HL-60 (cell line): ENCODE data around the gene SPDYC.

Source experiments
- GABPA ChIP-seq: IDR thresholded peaks from 2 replicates; pipeline ENCODE4 v1.6.1; 2012; ENCODE audit warnings: low read depth
- POLR2AphosphoS5 ChIP-seq: IDR thresholded peaks from 2 replicates; pipeline ENCODE4 v1.6.1; 2012; ENCODE audit warnings: low read depth
- TF ChIP-seq, protein P1 (sequence below): IDR thresholded peaks from 2 replicates; pipeline ENCODE4 v1.6.1; 2012; ENCODE audit warnings: low read depth; ENCODE audit not compliant: insufficient replicate concordance
- TF ChIP-seq, protein P2 (sequence below): IDR thresholded peaks from one replicate; pipeline ENCODE4 v1.5.1; 2011; ENCODE audit warnings: low read length, control low read depth, inconsistent platforms; ENCODE audit not compliant: insufficient read depth

DNA sequence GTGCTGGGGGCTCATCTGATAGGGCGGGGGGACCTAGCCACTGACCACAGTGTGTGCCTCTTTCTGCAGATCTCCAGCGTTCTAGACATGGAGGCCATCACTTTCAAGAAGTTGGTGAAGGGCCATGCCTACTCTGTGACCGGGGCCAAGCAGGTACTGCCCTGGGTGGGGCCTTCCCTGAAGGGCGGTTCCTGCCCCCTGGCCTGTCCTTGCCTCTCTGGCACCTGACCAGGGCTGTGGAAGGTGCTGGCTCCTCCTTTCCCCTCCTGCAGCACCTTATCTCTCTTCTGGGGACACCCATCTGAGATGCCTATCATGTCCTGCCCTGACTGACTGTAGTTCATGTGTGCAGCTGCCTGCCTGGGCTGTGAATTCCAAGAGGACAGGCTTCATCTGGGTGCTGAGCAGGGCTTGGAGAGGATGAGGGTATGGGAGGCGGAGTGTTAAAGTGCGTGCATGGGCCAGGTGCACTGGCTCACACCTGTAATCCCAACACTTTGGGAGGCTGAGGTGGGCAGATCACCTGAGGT, 17.2 kb downstream of the SPDYC start:
- TF ChIP-seq, protein P1, sequence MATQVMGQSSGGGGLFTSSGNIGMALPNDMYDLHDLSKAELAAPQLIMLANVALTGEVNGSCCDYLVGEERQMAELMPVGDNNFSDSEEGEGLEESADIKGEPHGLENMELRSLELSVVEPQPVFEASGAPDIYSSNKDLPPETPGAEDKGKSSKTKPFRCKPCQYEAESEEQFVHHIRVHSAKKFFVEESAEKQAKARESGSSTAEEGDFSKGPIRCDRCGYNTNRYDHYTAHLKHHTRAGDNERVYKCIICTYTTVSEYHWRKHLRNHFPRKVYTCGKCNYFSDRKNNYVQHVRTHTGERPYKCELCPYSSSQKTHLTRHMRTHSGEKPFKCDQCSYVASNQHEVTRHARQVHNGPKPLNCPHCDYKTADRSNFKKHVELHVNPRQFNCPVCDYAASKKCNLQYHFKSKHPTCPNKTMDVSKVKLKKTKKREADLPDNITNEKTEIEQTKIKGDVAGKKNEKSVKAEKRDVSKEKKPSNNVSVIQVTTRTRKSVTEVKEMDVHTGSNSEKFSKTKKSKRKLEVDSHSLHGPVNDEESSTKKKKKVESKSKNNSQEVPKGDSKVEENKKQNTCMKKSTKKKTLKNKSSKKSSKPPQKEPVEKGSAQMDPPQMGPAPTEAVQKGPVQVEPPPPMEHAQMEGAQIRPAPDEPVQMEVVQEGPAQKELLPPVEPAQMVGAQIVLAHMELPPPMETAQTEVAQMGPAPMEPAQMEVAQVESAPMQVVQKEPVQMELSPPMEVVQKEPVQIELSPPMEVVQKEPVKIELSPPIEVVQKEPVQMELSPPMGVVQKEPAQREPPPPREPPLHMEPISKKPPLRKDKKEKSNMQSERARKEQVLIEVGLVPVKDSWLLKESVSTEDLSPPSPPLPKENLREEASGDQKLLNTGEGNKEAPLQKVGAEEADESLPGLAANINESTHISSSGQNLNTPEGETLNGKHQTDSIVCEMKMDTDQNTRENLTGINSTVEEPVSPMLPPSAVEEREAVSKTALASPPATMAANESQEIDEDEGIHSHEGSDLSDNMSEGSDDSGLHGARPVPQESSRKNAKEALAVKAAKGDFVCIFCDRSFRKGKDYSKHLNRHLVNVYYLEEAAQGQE: no peak
- TF ChIP-seq, protein P2, sequence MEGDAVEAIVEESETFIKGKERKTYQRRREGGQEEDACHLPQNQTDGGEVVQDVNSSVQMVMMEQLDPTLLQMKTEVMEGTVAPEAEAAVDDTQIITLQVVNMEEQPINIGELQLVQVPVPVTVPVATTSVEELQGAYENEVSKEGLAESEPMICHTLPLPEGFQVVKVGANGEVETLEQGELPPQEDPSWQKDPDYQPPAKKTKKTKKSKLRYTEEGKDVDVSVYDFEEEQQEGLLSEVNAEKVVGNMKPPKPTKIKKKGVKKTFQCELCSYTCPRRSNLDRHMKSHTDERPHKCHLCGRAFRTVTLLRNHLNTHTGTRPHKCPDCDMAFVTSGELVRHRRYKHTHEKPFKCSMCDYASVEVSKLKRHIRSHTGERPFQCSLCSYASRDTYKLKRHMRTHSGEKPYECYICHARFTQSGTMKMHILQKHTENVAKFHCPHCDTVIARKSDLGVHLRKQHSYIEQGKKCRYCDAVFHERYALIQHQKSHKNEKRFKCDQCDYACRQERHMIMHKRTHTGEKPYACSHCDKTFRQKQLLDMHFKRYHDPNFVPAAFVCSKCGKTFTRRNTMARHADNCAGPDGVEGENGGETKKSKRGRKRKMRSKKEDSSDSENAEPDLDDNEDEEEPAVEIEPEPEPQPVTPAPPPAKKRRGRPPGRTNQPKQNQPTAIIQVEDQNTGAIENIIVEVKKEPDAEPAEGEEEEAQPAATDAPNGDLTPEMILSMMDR: no peak
- TF ChIP-seq GABPA (no peak), POLR2AphosphoS5 (no peak)
